ENCODE measurements around the gene RPS6KB1.

DNA sequence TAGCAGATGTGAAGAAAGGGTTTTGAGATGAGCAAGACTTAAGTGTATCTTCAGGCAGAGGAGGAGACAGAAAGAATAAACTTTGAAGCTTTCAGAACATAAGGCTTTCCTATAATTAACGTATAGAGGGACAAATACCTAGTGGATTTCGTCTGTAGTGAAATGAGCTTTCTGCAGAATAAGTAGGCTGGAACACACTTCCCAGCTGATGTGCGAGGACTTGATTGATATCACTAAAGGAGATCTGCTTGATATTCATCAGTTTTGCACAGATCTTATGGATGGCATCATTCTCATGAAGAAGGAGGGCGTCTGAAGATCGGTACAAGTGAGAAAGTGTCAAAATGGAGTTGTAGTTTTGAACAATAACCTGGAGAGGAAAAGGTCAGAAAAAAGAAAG lies 15.0 kb upstream of the RPS6KB1 start:
- TF ChIP-seq, protein P1, sequence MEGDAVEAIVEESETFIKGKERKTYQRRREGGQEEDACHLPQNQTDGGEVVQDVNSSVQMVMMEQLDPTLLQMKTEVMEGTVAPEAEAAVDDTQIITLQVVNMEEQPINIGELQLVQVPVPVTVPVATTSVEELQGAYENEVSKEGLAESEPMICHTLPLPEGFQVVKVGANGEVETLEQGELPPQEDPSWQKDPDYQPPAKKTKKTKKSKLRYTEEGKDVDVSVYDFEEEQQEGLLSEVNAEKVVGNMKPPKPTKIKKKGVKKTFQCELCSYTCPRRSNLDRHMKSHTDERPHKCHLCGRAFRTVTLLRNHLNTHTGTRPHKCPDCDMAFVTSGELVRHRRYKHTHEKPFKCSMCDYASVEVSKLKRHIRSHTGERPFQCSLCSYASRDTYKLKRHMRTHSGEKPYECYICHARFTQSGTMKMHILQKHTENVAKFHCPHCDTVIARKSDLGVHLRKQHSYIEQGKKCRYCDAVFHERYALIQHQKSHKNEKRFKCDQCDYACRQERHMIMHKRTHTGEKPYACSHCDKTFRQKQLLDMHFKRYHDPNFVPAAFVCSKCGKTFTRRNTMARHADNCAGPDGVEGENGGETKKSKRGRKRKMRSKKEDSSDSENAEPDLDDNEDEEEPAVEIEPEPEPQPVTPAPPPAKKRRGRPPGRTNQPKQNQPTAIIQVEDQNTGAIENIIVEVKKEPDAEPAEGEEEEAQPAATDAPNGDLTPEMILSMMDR (IDR thresholded peaks at IDR 0.05; ENCODE audit: insufficient read depth, low read length) = no peak
- TF ChIP-seq, protein P2, sequence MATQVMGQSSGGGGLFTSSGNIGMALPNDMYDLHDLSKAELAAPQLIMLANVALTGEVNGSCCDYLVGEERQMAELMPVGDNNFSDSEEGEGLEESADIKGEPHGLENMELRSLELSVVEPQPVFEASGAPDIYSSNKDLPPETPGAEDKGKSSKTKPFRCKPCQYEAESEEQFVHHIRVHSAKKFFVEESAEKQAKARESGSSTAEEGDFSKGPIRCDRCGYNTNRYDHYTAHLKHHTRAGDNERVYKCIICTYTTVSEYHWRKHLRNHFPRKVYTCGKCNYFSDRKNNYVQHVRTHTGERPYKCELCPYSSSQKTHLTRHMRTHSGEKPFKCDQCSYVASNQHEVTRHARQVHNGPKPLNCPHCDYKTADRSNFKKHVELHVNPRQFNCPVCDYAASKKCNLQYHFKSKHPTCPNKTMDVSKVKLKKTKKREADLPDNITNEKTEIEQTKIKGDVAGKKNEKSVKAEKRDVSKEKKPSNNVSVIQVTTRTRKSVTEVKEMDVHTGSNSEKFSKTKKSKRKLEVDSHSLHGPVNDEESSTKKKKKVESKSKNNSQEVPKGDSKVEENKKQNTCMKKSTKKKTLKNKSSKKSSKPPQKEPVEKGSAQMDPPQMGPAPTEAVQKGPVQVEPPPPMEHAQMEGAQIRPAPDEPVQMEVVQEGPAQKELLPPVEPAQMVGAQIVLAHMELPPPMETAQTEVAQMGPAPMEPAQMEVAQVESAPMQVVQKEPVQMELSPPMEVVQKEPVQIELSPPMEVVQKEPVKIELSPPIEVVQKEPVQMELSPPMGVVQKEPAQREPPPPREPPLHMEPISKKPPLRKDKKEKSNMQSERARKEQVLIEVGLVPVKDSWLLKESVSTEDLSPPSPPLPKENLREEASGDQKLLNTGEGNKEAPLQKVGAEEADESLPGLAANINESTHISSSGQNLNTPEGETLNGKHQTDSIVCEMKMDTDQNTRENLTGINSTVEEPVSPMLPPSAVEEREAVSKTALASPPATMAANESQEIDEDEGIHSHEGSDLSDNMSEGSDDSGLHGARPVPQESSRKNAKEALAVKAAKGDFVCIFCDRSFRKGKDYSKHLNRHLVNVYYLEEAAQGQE (IDR thresholded peaks at IDR 0.05; ENCODE audit: insufficient replicate concordance, low read depth) = no peak
- TF ChIP-seq POLR2AphosphoS5 (IDR thresholded peaks at IDR 0.05; ENCODE audit: low read depth) (no peak), GABPA (IDR thresholded peaks at IDR 0.05; ENCODE audit: low read depth) (no peak), SPI1 (IDR thresholded peaks at IDR 0.05; ENCODE audit: borderline replicate concordance, low read depth) (no peak)
